Osteocyte (in vitro differentiated cells): ENCODE measurements around the gene ADGRA1. TPM values are rescaled to one million over a fixed set of nuclear protein-coding genes. Genes with fewer than 3 reads are reported as not detected.

Experiments used
- DNase-seq: peaks from one replicate; pipeline ENCODE4 v3.0.0; 2021; ENCODE audit warnings: mixed read lengths; ENCODE audit not compliant: unreplicated experiment; ENCODE audit errors: extremely low spot score
- H3K27ac Mint-ChIP-seq: one replicate; pipeline ENCODE4 v1.8.0; 2021; ENCODE audit warnings: mild to moderate bottlenecking, mixed read lengths; ENCODE audit not compliant: unreplicated experiment
- H3K27me3 Mint-ChIP-seq: one replicate; pipeline ENCODE4 v1.8.0; 2021; ENCODE audit warnings: mixed read lengths; ENCODE audit not compliant: unreplicated experiment
- H3K36me3 Mint-ChIP-seq: one replicate; pipeline ENCODE4 v1.8.0; 2021; ENCODE audit warnings: mixed read lengths; ENCODE audit not compliant: unreplicated experiment
- H3K4me1 Mint-ChIP-seq: one replicate; pipeline ENCODE4 v1.8.0; 2021; ENCODE audit warnings: mixed read lengths; ENCODE audit not compliant: unreplicated experiment
- H3K4me3 Mint-ChIP-seq: one replicate; pipeline ENCODE4 v1.8.0; 2021; ENCODE audit warnings: mild to moderate bottlenecking, moderate library complexity, mixed read lengths; ENCODE audit not compliant: unreplicated experiment
- H3K9me3 Mint-ChIP-seq: one replicate; pipeline ENCODE4 v1.8.0; 2021; ENCODE audit warnings: mixed read lengths; ENCODE audit not compliant: unreplicated experiment
- total RNA-seq: library from RNA; stranded (reverse); gene quantifications from 2 replicates; pipeline ENCODE4 v1.2.1, GENCODE V29; 2021
- TF ChIP-seq, protein P1 (sequence below): fragments of 200-600 bp; sonication (generic); IDR thresholded peaks from 2 replicates; pipeline ENCODE4 v1.5.0; 2021; ENCODE audit warnings: antibody characterized with exemption, mild to moderate bottlenecking, moderate library complexity

ADGRA1 gene
- total RNA-seq, 1 donor from 2014 or later: not detected

GRCh38 chr10:133180192-133180964, 92.7 kb downstream of the ADGRA1 start:
- H3K4me3 Mint-ChIP-seq: no peak overlapping the region
- no peak overlapping the region for H3K27ac Mint-ChIP-seq
- H3K4me1 Mint-ChIP-seq: no peaks in the 10 kb centered on the region
- DNase-seq: no peak
- TF ChIP-seq, protein P1, sequence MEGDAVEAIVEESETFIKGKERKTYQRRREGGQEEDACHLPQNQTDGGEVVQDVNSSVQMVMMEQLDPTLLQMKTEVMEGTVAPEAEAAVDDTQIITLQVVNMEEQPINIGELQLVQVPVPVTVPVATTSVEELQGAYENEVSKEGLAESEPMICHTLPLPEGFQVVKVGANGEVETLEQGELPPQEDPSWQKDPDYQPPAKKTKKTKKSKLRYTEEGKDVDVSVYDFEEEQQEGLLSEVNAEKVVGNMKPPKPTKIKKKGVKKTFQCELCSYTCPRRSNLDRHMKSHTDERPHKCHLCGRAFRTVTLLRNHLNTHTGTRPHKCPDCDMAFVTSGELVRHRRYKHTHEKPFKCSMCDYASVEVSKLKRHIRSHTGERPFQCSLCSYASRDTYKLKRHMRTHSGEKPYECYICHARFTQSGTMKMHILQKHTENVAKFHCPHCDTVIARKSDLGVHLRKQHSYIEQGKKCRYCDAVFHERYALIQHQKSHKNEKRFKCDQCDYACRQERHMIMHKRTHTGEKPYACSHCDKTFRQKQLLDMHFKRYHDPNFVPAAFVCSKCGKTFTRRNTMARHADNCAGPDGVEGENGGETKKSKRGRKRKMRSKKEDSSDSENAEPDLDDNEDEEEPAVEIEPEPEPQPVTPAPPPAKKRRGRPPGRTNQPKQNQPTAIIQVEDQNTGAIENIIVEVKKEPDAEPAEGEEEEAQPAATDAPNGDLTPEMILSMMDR: no peak
- peaks cover 8% of the 10 kb centered on the region for H3K9me3 Mint-ChIP-seq
- H3K27me3 Mint-ChIP-seq: no peaks in the 10 kb centered on the region
- H3K36me3 Mint-ChIP-seq: no peaks in the 10 kb centered on the region

DNA sequence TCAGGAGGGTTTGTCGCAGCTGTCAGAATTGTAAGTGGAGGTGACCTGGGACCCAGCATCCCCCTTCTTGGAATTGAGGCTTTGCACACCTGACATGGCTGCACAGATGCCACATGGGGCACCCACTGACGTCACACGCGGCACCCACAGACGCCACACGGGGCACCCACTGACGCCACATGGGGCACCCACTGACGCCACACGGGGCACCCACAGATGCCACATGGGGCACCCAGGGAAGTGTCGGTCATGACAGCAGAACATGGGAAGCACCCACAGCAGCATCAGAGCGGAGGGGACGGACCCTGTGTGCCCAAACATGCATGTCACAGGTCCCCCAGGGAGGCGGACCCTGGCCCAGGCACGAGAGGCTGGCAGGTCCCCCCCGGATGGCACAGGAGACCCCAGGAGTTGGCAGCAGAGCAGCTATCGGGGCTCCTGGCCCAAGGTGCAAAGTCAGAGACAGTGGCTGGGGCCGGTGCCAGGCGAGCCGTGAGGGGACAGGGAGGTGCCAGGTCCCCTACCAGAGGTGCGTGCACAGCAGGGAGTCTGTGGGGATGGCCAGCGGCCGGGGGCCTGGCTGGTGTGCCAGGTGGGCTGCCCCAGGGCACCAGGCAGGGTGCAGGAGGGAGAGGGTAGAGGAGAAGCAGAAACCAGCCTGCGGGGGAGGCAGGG, 93.4 kb downstream of the ADGRA1 start:
- Mint-ChIP-seq H3K9me3 (peaks cover 8% of the 10 kb centered on the region), H3K27ac (no peak overlapping the region), H3K27me3 (no peaks in the 10 kb centered on the region), H3K4me3 (no peak overlapping the region), H3K4me1 (no peaks in the 10 kb centered on the region), H3K36me3 (no peaks in the 10 kb centered on the region)
- DNase-seq: no peak
- TF ChIP-seq, protein P1: no peak

Other genes starting within 250 kb of the ADGRA1 start
- gene CFAP46, start 145.4 kb upstream of the ADGRA1 start, total RNA-seq: 0.50 and 0.56 TPM in 2 replicates
- not detected in 2 replicates for gene KNDC1, start 72.3 kb downstream of the ADGRA1 start, total RNA-seq
- not detected in 2 replicates for gene UTF1, start 142.3 kb downstream of the ADGRA1 start, total RNA-seq
- not detected in 2 replicates for gene VENTX, start 149.9 kb downstream of the ADGRA1 start, total RNA-seq
- gene ADAM8, start 188.9 kb downstream of the ADGRA1 start, total RNA-seq: 2.9 and 6.0 TPM in 2 replicates
- 67.2 and 75.2 TPM in 2 replicates for gene TUBGCP2, start 220.9 kb downstream of the ADGRA1 start, total RNA-seq
- gene ZNF511, start 221.0 kb downstream of the ADGRA1 start, total RNA-seq: 35.1 and 39.1 TPM in 2 replicates
- 3.5 TPM in 2 replicates for gene CALY, start 249.0 kb downstream of the ADGRA1 start, total RNA-seq